Keratinocyte (primary cell): ENCODE measurements around the gene KMT2E. TPM values are rescaled to one million over a fixed set of nuclear protein-coding genes. Genes with fewer than 3 reads are reported as not detected.
A peak's percentile ranks its signal among the peaks of the same experiment; 100 is the strongest.

Experiments used
- DNase-seq: peaks from one replicate; pipeline ENCODE4 v3.0.0-alpha.2; 2011; ENCODE audit warnings: low read depth, missing footprints, low spot score
- FAIRE-seq: peaks from 2 replicates; lab custom pipeline; 2011; peaks lifted over from hg19 to GRCh38; lab: Jason Lieb, UNC
- H2AFZ ChIP-seq: 2 replicates; pipeline ENCODE4 v1.6.0; 2012; ENCODE audit warnings: low read length, control low read depth, inconsistent platforms; ENCODE audit not compliant: control insufficient read depth
- H3K27ac ChIP-seq: 2 replicates; pipeline ENCODE4 v1.5.1; 2011; ENCODE audit warnings: low read length; ENCODE audit not compliant: control insufficient read depth, insufficient read depth
- H3K27me3 ChIP-seq: 3 replicates; pipeline ENCODE4 v1.6.0; 2011; ENCODE audit warnings: low read length; ENCODE audit not compliant: control insufficient read depth, insufficient read depth; ENCODE audit errors: extremely low read depth
- H3K36me3 ChIP-seq, 2 experiments: 2 replicates in 1 of 2; 3 replicates in 1 of 2; pipeline ENCODE4 v1.5.1; 2011; ENCODE audit warnings: low read length in 2 of 2, mild to moderate bottlenecking in 1 of 2; ENCODE audit not compliant: control insufficient read depth in 2 of 2, insufficient read depth in 2 of 2; ENCODE audit errors: extremely low read depth in 1 of 2
- H3K4me1 ChIP-seq: 3 replicates; pipeline ENCODE4 v1.5.1; 2011; ENCODE audit warnings: low read length; ENCODE audit not compliant: control insufficient read depth, insufficient read depth; ENCODE audit errors: extremely low read depth
- H3K4me2 ChIP-seq: 3 replicates; pipeline ENCODE4 v1.6.0; 2011; ENCODE audit warnings: low read depth, low read length; ENCODE audit not compliant: control insufficient read depth, insufficient read depth; ENCODE audit errors: extremely low read depth
- H3K4me3 ChIP-seq, 3 experiments: fragments of 200-600 bp in 1 of 3; sonication (generic) in 1 of 3; 2 replicates in 2 of 3; 3 replicates in 1 of 3; pipeline ENCODE4 v1.5.1; 2011 to 2016; ENCODE audit warnings: low read length in 3 of 3, mild to moderate bottlenecking in 3 of 3, control low read depth in 2 of 3, inconsistent platforms in 1 of 3, low read depth in 1 of 3, mixed read lengths in 1 of 3, mixed run types in 1 of 3, moderate library complexity in 1 of 3; ENCODE audit not compliant: control insufficient read depth in 2 of 3, insufficient read depth in 2 of 3; ENCODE audit errors: extremely low read depth in 1 of 3
- H3K79me2 ChIP-seq: 2 replicates; pipeline ENCODE4 v1.6.0; 2012; ENCODE audit warnings: low read length; ENCODE audit not compliant: control insufficient read depth, insufficient read depth
- H3K9ac ChIP-seq: 3 replicates; pipeline ENCODE4 v1.6.0; 2011; ENCODE audit warnings: low read length; ENCODE audit not compliant: control insufficient read depth, insufficient read depth; ENCODE audit errors: extremely low read depth
- H3K9me1 ChIP-seq: 3 replicates; pipeline ENCODE4 v1.6.0; 2011; ENCODE audit warnings: low read length; ENCODE audit not compliant: control insufficient read depth, insufficient read depth; ENCODE audit errors: extremely low read depth
- H3K9me3 ChIP-seq: 2 replicates; pipeline ENCODE4 v1.5.1; 2012; ENCODE audit warnings: low read depth, low read length; ENCODE audit not compliant: control insufficient read depth
- H4K20me1 ChIP-seq: 3 replicates; pipeline ENCODE4 v1.6.0; 2011; ENCODE audit warnings: low read length; ENCODE audit not compliant: control insufficient read depth, insufficient read depth; ENCODE audit errors: extremely low read depth
- CTCF ChIP-seq, 3 experiments: IDR thresholded peaks in 1 of 3; conservative IDR thresholded peaks in 1 of 3; optimal IDR thresholded peaks in 1 of 3; 2 replicates in 2 of 3; 3 replicates in 1 of 3; pipeline versions ENCODE3 to v1.5.1; 2011; ENCODE audit warnings: low read length in 3 of 3, mild to moderate bottlenecking in 3 of 3, moderate library complexity in 2 of 3, control low read depth in 1 of 3, inconsistent platforms in 1 of 3; ENCODE audit not compliant: insufficient read depth in 2 of 3; ENCODE audit errors: extremely low read depth in 1 of 3
- EZH2 ChIP-seq: IDR thresholded peaks from one replicate; pipeline ENCODE4 v1.6.1; 2012; ENCODE audit warnings: inconsistent platforms, mild to moderate bottlenecking, low read length, moderate library complexity
- dilution Hi-C: fragments of 300-500 bp; cut with MboI; formaldehyde crosslinking; loops from one replicate; pipeline ENCODE4 v1.7.0; 2020; ENCODE audit warnings: low sequenced_read_pairs; ENCODE audit not compliant: extremely low pct_ligation_motif_present
- polyA plus RNA-seq, 5 experiments: library from polyadenylated mRNA; depleted of rRNA in 3 of 5; stranded (reverse) in 3 of 5; stranded (forward) in 1 of 5; unstranded in 1 of 5; fragments of >200 nt; gene quantifications; 1 replicate in 1 of 5; 2 replicates in 3 of 5; 3 replicates in 1 of 5; pipeline versions ENCODE4 v1.2.1 to v1.2.3, GENCODE V29; 2011 to 2012; ENCODE audit warnings: missing spikeins in 2 of 5, low read depth in 1 of 5, low replicate concordance in 1 of 5

The KMT2E gene
- polyA plus RNA-seq, 1 donor (not counting 4 experiments of a cell fraction or from before 2014, with no cell fraction given), result 12.9 TPM

GRCh38 chr7:105046414-105046813 lies 32.4 kb downstream of the KMT2E start:
- Histone ChIP-seq H3K4me2 (peak overlapping the region; percentile 0), H3K9me3 (no peaks in the 10 kb centered on the region), H3K27me3 (no peaks in the 10 kb centered on the region), H3K9ac (no peak overlapping the region), H4K20me1 (no peaks in the 10 kb centered on the region), H3K4me3 (no peak overlapping the region), H2AFZ (no peak overlapping the region), H3K36me3 (peaks cover 9% of the 10 kb centered on the region in 2 experiments), H3K79me2 (peaks cover 65% of the 10 kb centered on the region), H3K4me1 (peaks cover 14% of the 10 kb centered on the region), H3K9me1 (no peaks in the 10 kb centered on the region), H3K27ac (no peak overlapping the region)
- no peak for DNase-seq
- TF ChIP-seq EZH2 (no peak), CTCF (optimal IDR thresholded peaks at IDR 0.05 in 1 of 3, IDR thresholded peaks at IDR 0.05 in 1 of 3, conservative IDR thresholded peaks at IDR 0.05 in 1 of 3; ENCODE audit: extremely low read depth in 1 of 3, insufficient read depth in 2 of 3, low read length in 3 of 3) (no peak)
- dilution Hi-C loops, result no loop called here
- FAIRE-seq, result no peak

GRCh38 chr7:105047932-105048331 lies 33.9 kb downstream of the KMT2E start:
- Histone ChIP-seq H3K27me3 (no peaks in the 10 kb centered on the region), H3K36me3 (peaks cover 9 to 10% of the 10 kb centered on the region in 2 experiments), H3K4me1 (peaks cover 14% of the 10 kb centered on the region), H2AFZ (no peak overlapping the region), H3K27ac (no peak overlapping the region), H3K9me3 (no peaks in the 10 kb centered on the region), H4K20me1 (peaks cover 2% of the 10 kb centered on the region), H3K4me3 (no peak overlapping the region), H3K4me2 (no peak overlapping the region), H3K79me2 (peaks cover 74% of the 10 kb centered on the region), H3K9me1 (no peaks in the 10 kb centered on the region), H3K9ac (no peak overlapping the region)
- FAIRE-seq (no peak), DNase-seq (no peak)
- dilution Hi-C loops, result no loop called here
- TF ChIP-seq CTCF (optimal IDR thresholded peaks at IDR 0.05 in 1 of 3, IDR thresholded peaks at IDR 0.05 in 1 of 3, conservative IDR thresholded peaks at IDR 0.05 in 1 of 3; ENCODE audit: extremely low read depth in 1 of 3, insufficient read depth in 2 of 3, low read length in 3 of 3) (no peak), EZH2 (no peak)
